ENCODE results near the gene PARP11.

The PARP11 gene

DNA sequence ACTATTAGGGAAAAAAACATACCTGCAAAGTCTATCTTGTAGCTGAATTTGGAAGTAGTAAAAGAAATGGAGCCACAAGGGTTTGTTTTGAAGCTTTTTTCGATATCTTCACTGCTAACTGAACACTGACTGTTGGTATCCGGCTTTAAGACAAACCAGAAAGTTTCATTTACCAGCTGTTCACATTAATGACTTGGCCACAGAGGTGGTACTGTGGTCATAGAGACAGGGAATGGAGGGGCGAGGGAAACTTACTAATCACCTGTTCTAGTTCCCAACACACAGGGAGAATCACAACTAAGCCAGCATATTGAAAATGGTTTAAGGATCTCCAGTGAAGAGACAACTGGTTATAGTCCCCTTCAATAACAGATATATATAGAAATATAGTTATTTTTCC lies 44.3 kb downstream of the PARP11 start:
- peaks cover 6 to 9% of the 10 kb centered on the region in 2 donors for H3K4me1 Mint-ChIP-seq
- H3K4me3 Mint-ChIP-seq = no peak overlapping the region
- ATAC-seq (replicated peaks) (no peak), DNase-seq (no peak)
- peaks cover 13 to 15% of the 10 kb centered on the region in 2 donors for H3K36me3 Mint-ChIP-seq
- H3K27me3 Mint-ChIP-seq = no peaks in the 10 kb centered on the region
- H3K9me3 Mint-ChIP-seq = no peaks in the 10 kb centered on the region
- no peak overlapping the region for H3K27ac Mint-ChIP-seq

GRCh38 chr12:3827301-3828000 lies 45.7 kb downstream of the PARP11 start:
- Mint-ChIP-seq H3K9me3 (no peaks in the 10 kb centered on the region), H3K27ac (peak overlapping the region; percentile 56), H3K4me1 (peaks cover 4 to 7% of the 10 kb centered on the region in 2 donors), H3K4me3 (no peak overlapping the region), H3K36me3 (peaks cover 17 to 18% of the 10 kb centered on the region in 2 donors), H3K27me3 (no peaks in the 10 kb centered on the region)
- no peak for DNase-seq
- peak; percentile 72 to 90 for ATAC-seq (replicated peaks)

DNA sequence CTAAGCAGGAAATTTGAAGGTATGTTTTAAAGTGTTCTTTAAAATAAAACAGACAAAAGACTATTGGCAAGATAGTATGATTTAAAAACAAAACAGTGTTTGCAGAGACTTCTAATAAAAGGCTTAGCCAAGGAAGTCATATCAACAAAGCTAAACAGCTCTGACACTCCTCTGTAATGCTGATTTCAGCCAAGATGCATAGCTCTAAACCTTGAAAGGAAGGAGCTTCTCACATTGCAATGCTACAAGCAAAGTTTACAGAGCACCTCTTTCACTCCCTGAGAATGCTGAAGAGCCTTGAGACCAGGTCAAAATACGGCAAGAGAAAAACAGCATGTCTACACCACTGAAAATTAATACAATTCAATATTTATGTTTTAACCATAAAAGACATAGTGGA lies 51.8 kb downstream of the PARP11 start:
- Mint-ChIP-seq H3K36me3 (peaks cover 9 to 18% of the 10 kb centered on the region in 2 donors), H3K4me3 (no peak overlapping the region)

DNA sequence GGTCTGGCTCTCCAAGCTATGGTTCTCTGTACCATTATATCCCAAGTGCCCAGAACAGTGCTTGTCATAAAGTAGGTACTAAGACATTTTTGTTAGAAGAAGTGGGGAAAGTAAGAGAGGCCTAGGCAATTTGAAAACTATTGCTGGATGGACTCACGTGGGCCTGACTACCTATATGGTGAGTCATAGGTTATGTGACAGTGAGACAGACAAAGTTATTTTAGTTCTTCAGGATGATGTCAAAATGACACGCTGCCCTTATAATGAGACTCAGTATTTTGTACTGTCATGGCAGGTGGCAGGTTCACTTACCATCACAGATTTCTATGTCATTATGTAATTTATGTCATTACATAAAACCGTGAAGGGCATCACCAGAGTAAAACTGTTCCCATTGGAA lies 53.1 kb downstream of the PARP11 start:
- DNase-seq (no peak), ATAC-seq (replicated peaks) (peak in 1 of 2 donors; percentile 31)
- Mint-ChIP-seq H3K27ac (no peak overlapping the region), H3K9me3 (no peaks in the 10 kb centered on the region), H3K27me3 (no peaks in the 10 kb centered on the region), H3K4me3 (no peak overlapping the region), H3K4me1 (peaks cover 0 to 6% of the 10 kb centered on the region in 2 donors), H3K36me3 (peaks cover 11 to 12% of the 10 kb centered on the region in 2 donors)

More for the DNA sequence above, 51.8 kb downstream of the PARP11 start:
- ATAC-seq (replicated peaks) = no peak
- peaks cover 0 to 2% of the 10 kb centered on the region in 2 donors for H3K4me1 Mint-ChIP-seq
- no peaks in the 10 kb centered on the region for H3K9me3 Mint-ChIP-seq
- no peaks in the 10 kb centered on the region for H3K27me3 Mint-ChIP-seq
- H3K27ac Mint-ChIP-seq = no peak overlapping the region
- no peak for DNase-seq

DNA sequence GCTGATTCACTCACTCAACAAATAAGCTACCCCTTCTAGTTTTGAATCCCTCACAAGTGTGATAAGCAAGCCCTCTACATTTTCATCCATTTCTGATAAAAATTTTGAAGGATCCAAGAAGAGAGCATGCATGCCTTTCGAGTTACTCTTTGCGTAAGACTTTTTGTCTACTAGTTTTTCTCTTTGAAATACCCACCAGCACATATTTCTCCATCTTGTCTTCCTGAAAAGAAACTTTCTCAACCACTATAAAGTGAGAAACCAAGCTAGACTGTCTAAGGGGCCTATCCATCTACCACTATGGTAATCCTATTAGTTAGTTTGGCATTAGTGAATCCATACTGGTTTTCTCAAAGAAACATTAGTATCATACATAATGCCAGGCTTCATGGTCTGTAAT lies 56.9 kb downstream of the PARP11 start:
- ATAC-seq (replicated peaks) = no peak

GRCh38 chr12:3815094-3815766 lies 58.0 kb downstream of the PARP11 start:
- peaks cover 0 to 5% of the 10 kb centered on the region in 2 donors for H3K9me3 Mint-ChIP-seq
- DNase-seq (no peak), ATAC-seq (replicated peaks) (no peak)
- H3K4me1 Mint-ChIP-seq = peaks cover 4 to 13% of the 10 kb centered on the region in 2 donors
- no peak overlapping the region for H3K27ac Mint-ChIP-seq
- H3K36me3 Mint-ChIP-seq = peaks cover 28 to 30% of the 10 kb centered on the region in 2 donors
- H3K4me3 Mint-ChIP-seq = no peak overlapping the region
- no peaks in the 10 kb centered on the region for H3K27me3 Mint-ChIP-seq

More for the DNA sequence above, 56.9 kb downstream of the PARP11 start:
- Mint-ChIP-seq H3K27ac (no peak overlapping the region), H3K4me3 (no peak overlapping the region), H3K4me1 (peaks cover 0 to 6% of the 10 kb centered on the region in 2 donors), H3K27me3 (no peaks in the 10 kb centered on the region), H3K36me3 (peaks cover 19 to 20% of the 10 kb centered on the region in 2 donors), H3K9me3 (no peaks in the 10 kb centered on the region)
- no peak for DNase-seq

DNA sequence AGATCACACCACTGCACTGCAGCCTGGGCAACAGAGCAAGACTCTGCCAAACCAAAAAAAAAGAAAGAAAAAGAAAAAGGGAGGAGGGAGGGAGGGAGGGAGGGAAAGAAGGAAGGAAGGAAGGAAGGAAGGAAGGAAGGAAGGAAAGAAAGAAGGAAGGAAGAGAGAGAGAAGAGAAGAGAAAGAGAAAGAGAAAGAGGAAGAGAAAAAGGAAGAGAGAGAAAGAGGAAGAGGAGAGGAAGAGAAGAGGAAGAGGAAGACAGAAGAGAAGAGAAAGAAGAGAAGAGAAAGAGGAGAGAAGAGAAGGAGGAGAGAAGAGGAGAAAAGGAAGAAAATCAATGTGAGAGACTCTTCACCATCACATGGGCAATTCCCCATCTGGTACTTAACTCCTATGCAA lies 62.7 kb downstream of the PARP11 start:
- H3K9me3 Mint-ChIP-seq = peaks cover 0 to 5% of the 10 kb centered on the region in 2 donors
- DNase-seq = no peak
- no peak overlapping the region for H3K4me3 Mint-ChIP-seq

DNA sequence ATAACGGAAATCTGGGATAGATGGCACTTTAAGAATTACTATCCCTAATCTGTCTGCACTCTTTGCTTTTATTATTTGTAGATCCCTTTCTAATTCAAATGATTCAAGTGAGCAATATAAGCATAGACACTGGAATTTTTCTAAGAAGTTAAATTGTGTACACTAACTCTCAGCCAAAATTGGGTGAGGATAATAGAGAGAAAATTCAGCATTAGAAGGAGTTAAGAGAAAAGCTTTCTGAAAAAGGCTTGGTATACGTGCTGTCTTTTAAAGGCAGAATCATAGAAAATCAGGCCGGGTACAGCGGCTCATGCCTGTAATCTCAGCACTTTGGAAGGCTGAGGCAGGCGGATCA lies 63.2 kb downstream of the PARP11 start:
- peaks cover 0 to 5% of the 10 kb centered on the region in 2 donors for H3K9me3 Mint-ChIP-seq
- no peak overlapping the region for H3K27ac Mint-ChIP-seq
- no peaks in the 10 kb centered on the region for H3K27me3 Mint-ChIP-seq
- peaks cover 31 to 37% of the 10 kb centered on the region in 2 donors for H3K36me3 Mint-ChIP-seq
- ATAC-seq (replicated peaks) = no peak
- DNase-seq = no peak
- H3K4me3 Mint-ChIP-seq = no peak overlapping the region
- H3K4me1 Mint-ChIP-seq = peaks cover 4 to 13% of the 10 kb centered on the region in 2 donors

More for the DNA sequence above, 62.7 kb downstream of the PARP11 start:
- Mint-ChIP-seq H3K36me3 (peaks cover 33 to 40% of the 10 kb centered on the region in 2 donors), H3K4me1 (peaks cover 4 to 7% of the 10 kb centered on the region in 2 donors), H3K27me3 (no peaks in the 10 kb centered on the region), H3K27ac (no peak overlapping the region)
- ATAC-seq (replicated peaks) = no peak

DNA sequence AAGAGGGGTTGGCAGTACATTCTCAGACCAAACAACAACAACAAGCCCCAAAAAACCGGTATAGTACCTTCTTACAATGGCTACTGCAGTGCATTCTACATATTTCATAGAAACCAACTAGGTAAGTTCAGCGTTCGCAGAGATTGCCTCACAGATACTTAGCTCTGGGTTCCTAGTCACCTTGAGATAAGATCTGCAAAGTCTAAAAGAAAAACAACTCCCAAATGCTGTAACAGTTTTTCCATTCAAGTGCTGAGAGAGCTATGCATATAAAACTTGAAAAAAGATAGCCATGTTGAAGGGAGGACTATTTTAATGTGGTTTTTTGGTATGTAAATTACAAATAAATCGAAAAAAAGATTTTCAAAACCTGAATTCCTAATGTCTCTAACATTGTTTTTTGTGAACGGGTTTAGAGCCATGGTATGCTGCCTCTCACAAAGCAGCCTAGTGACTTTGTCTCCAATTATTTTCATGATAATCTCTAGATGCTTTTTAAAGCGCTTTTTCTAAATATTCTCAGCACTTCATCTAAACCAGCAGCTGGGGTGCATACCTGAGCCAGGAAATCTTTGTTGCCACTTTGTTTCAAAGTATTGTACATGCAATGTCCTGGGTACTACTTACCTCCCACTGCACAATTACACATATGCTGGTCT lies 63.7 kb downstream of the PARP11 start:
- ATAC-seq (replicated peaks) (no peak), DNase-seq (no peak)
- no peak overlapping the region for H3K4me3 Mint-ChIP-seq
- peaks cover 0 to 5% of the 10 kb centered on the region in 2 donors for H3K9me3 Mint-ChIP-seq
- H3K27me3 Mint-ChIP-seq = no peaks in the 10 kb centered on the region
- peaks cover 31 to 37% of the 10 kb centered on the region in 2 donors for H3K36me3 Mint-ChIP-seq
- peaks cover 4 to 14% of the 10 kb centered on the region in 2 donors for H3K4me1 Mint-ChIP-seq
- H3K27ac Mint-ChIP-seq = no peak overlapping the region

- H3K9me3 Mint-ChIP-seq = no peaks in the 10 kb centered on the region
Observed at GRCh38 chr12:3805077-3805476, 68.1 kb downstream of the PARP11 start.

DNA sequence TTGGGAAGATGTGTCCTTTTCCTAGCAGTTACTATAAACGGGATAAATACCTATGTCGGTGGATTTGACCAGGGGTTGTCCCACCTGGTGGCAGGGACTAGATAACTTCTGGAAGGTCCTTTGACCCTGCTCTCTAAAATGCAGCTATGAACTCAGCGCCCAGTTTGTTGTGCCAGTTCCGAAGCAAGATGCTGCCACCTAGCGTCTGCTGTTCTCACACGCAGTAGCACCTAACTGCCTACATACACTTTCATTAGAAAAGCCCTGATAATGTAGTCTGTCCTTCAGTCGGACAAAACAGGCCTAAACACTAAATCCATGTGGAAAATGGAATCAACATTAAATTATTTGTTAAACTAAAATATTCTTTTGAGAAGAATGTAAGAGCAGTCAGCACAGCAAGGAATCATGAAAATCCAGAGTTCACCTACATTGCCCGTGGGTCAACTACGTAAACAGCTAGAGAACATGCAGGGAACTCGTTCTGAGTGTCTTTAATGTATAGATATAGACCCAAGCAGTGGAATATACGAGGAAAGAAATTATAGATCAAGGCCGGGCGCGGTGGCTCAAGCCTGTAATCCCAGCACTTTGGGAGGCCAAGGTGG lies 69.2 kb downstream of the PARP11 start:
- ATAC-seq (replicated peaks) (peak; percentile 91 to 93), DNase-seq (peak; percentile 51)
- no peaks in the 10 kb centered on the region for H3K27me3 Mint-ChIP-seq
- H3K9me3 Mint-ChIP-seq = no peaks in the 10 kb centered on the region
- no peak overlapping the region for H3K27ac Mint-ChIP-seq
- peaks cover 0 to 7% of the 10 kb centered on the region in 2 donors for H3K4me1 Mint-ChIP-seq
- H3K36me3 Mint-ChIP-seq = peaks cover 8 to 11% of the 10 kb centered on the region in 2 donors
- no peak overlapping the region for H3K4me3 Mint-ChIP-seq

More at GRCh38 chr12:3805077-3805476, 68.1 kb downstream of the PARP11 start:
- no peaks in the 10 kb centered on the region for H3K27me3 Mint-ChIP-seq
- H3K4me3 Mint-ChIP-seq = no peak overlapping the region
- ATAC-seq (replicated peaks) (peak in 1 of 2 donors; percentile 57), DNase-seq (no peak)
- H3K36me3 Mint-ChIP-seq = peaks cover 9 to 11% of the 10 kb centered on the region in 2 donors
- H3K27ac Mint-ChIP-seq = peak overlapping the region; percentile 31
- H3K4me1 Mint-ChIP-seq = peaks cover 0 to 7% of the 10 kb centered on the region in 2 donors

DNA sequence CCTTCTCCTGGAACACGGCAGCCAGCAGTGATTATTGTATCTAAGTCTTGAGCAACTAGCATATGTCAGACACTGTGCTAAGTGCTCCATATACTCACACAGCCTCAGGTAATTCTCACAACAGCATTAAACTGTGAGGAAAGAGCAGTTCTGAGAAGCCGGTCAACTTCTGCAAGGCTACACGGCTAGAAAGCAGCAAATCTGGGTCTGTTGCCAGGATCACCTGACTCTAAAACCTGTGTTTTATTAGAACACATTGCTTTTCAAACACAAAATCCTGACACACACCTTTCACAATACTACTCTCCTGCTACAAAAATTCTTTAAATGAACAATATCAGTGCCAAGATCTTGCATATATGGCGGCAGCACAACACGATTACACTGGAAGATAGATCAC lies 70.5 kb downstream of the PARP11 start:
- no peaks in the 10 kb centered on the region for H3K9me3 Mint-ChIP-seq
- peaks cover under 1 to 7% of the 10 kb centered on the region in 2 donors for H3K4me1 Mint-ChIP-seq
- H3K27me3 Mint-ChIP-seq = no peaks in the 10 kb centered on the region
- no peak overlapping the region for H3K27ac Mint-ChIP-seq
- H3K4me3 Mint-ChIP-seq = no peak overlapping the region
- ATAC-seq (replicated peaks) = no peak
- DNase-seq = no peak
- peaks cover 14 to 16% of the 10 kb centered on the region in 2 donors for H3K36me3 Mint-ChIP-seq

- Mint-ChIP-seq H3K27me3 (no peaks in the 10 kb centered on the region), H3K4me3 (no peak overlapping the region), H3K4me1 (peaks cover 0 to 3% of the 10 kb centered on the region in 2 donors), H3K36me3 (peaks cover 8 to 14% of the 10 kb centered on the region in 2 donors), H3K9me3 (no peaks in the 10 kb centered on the region), H3K27ac (no peak overlapping the region)
- ATAC-seq (replicated peaks) (no peak), DNase-seq (no peak)
Observed at GRCh38 chr12:3797531-3798048, 75.6 kb downstream of the PARP11 start.

Data from stimulated activated naive B cell treated with anti-CD40 and anti-IgM and Interleukin-4, amounts not matched to agents 10 μg/mL and 1 μg/mL and 100 μg/mL, for 72 hours (primary cell).